Gastrocnemius medialis (tissue), 4 donors: Measurements from ENCODE around the gene AKR7A3.

Source experiments
- CTCF ChIP-seq, 5 experiments: fragments of 450-650 bp in 3 of 5; fragments of 200-600 bp in 2 of 5; sonication (generic) in 2 of 5; IDR thresholded peaks in 4 of 5; conservative IDR thresholded peaks in 1 of 5; 1 replicate in 4 of 5; 2 replicates in 1 of 5; pipeline ENCODE4 v1.5.1; 2016 to 2019; ENCODE audit warnings: antibody characterized with exemption in 5 of 5, mild to moderate bottlenecking in 3 of 5, moderate library complexity in 3 of 5
- POLR2A ChIP-seq, 2 donors: fragments of 450-650 bp; IDR thresholded peaks; one replicate each; pipeline ENCODE4 v1.6.1; 2017; ENCODE audit warnings: antibody characterized with exemption in 2 of 2, mild to moderate bottlenecking in 2 of 2, moderate library complexity in 2 of 2

- TF ChIP-seq POLR2A (IDR thresholded peaks at IDR 0.05), result peak; percentile 32 to 46
- peak in 1 of 5 experiments; percentile 34 for TF ChIP-seq CTCF (IDR thresholded peaks at IDR 0.05 in 4 of 5, conservative IDR thresholded peaks at IDR 0.05 in 1 of 5)
Observed at GRCh38 chr1:19251305-19252196, 37.0 kb downstream of the AKR7A3 start, which contains the start of the genes EMC1 and MRTO4.
